ENCODE data around the gene FAM89B.

Gene FAM89B

GRCh38 chr11:65588199-65589054, 16.1 kb downstream of the FAM89B start:
- DNase-seq (ENCODE audit: low spot score): peak; percentile 81

- no peak for DNase-seq (ENCODE audit: low spot score)
Measured at GRCh38 chr11:65589444-65590239, 17.3 kb downstream of the FAM89B start.

GRCh38 chr11:65590240-65590738, 18.0 kb downstream of the FAM89B start:
- no peak for DNase-seq (ENCODE audit: low spot score)

GRCh38 chr11:65591939-65592857, 19.9 kb downstream of the FAM89B start:
- peak; percentile 80 for DNase-seq (ENCODE audit: low spot score)

- no peak for DNase-seq (ENCODE audit: low spot score)
Measured at GRCh38 chr11:65592858-65593517, 20.6 kb downstream of the FAM89B start.

GRCh38 chr11:65593518-65594414, 21.4 kb downstream of the FAM89B start:
- peak; percentile 83 for DNase-seq (ENCODE audit: low spot score)

- no peak for DNase-seq (ENCODE audit: low spot score)
Measured at GRCh38 chr11:65595131-65595530, 22.8 kb downstream of the FAM89B start.

- DNase-seq (ENCODE audit: low spot score): no peak
Measured at GRCh38 chr11:65595543-65596281, 23.4 kb downstream of the FAM89B start, which contains the start of gene KCNK7. TSS of gene KCNK7 (minus strand) at chr11:65595800. CDS start at chr11:65595772, 28 bp downstream.

- DNase-seq (ENCODE audit: low spot score): no peak
Measured at GRCh38 chr11:65596520-65596919, 24.2 kb downstream of the FAM89B start.

GRCh38 chr11:65598258-65598699, 25.9 kb downstream of the FAM89B start:
- DNase-seq (ENCODE audit: low spot score): no peak

- no peak for DNase-seq (ENCODE audit: low spot score)
Measured at GRCh38 chr11:65599216-65599954, 27.0 kb downstream of the FAM89B start.

- DNase-seq (ENCODE audit: low spot score): no peak
Measured at GRCh38 chr11:65599955-65600246, 27.6 kb downstream of the FAM89B start.

GRCh38 chr11:65604258-65604657, 31.9 kb downstream of the FAM89B start:
- DNase-seq (ENCODE audit: low spot score): no peak

- DNase-seq (ENCODE audit: low spot score): peak; percentile 99
Measured at GRCh38 chr11:65606876-65607613, 34.7 kb downstream of the FAM89B start.

GRCh38 chr11:65607614-65608426, 35.5 kb downstream of the FAM89B start:
- no peak for DNase-seq (ENCODE audit: low spot score)

- DNase-seq (ENCODE audit: low spot score): no peak
Measured at GRCh38 chr11:65609229-65609628, 36.9 kb downstream of the FAM89B start.

GRCh38 chr11:65609665-65610064, 37.3 kb downstream of the FAM89B start:
- DNase-seq (ENCODE audit: low spot score): no peak

Measured in iPS-NIHi11 (cell line).